CD4-positive, alpha-beta memory T cell (primary cell): ENCODE results near the gene IFT172. TPM values are rescaled to one million over a fixed set of nuclear protein-coding genes. Genes with fewer than 3 reads are reported as not detected.
A peak's percentile ranks its signal among the peaks of the same experiment; 100 is the strongest.

Experiments used
- CTCF ChIA-PET: fragments of 350-600 bp; sonication (Branson Sonifier 250); formaldehyde crosslinking; loops from one replicate; lab custom pipeline; 2021; ENCODE audit warnings: inconsistent platforms; ENCODE audit not compliant: partially characterized antibody; lab: Charles Lee
- POLR2A ChIA-PET: fragments of 350-600 bp; sonication (Branson Sonifier 250); formaldehyde crosslinking; loops from one replicate; lab custom pipeline; 2021; ENCODE audit not compliant: partially characterized antibody; lab: Charles Lee
- DNase-seq, 5 donors: peaks; one replicate each; pipeline versions ENCODE4 v3.0.0 to v3.0.0-alpha.2; 2020 to 2022; ENCODE audit warnings: mixed read lengths in 1 of 5
- H3K27ac ChIP-seq: one replicate; pipeline ENCODE4 v1.7.0; 2013; ENCODE audit warnings: low read depth, low read length
- H3K27me3 ChIP-seq: 2 replicates; pipeline ENCODE4 v1.7.0; 2013; ENCODE audit warnings: mild to moderate bottlenecking, low read length, moderate library complexity; ENCODE audit not compliant: insufficient read depth
- H3K36me3 ChIP-seq: 2 replicates; pipeline ENCODE4 v1.7.0; 2013; ENCODE audit warnings: mild to moderate bottlenecking, low read length, moderate library complexity; ENCODE audit not compliant: insufficient read depth
- H3K4me1 ChIP-seq: 2 replicates; pipeline ENCODE4 v1.7.0; 2013; ENCODE audit warnings: mild to moderate bottlenecking, low read length, moderate library complexity; ENCODE audit not compliant: insufficient read depth
- H3K4me3 ChIP-seq, 2 donors: one replicate each; pipeline ENCODE4 v1.7.0; 2013; ENCODE audit warnings: low read length in 2 of 2, mild to moderate bottlenecking in 1 of 2
- H3K9me3 ChIP-seq, 2 donors: one replicate each; pipeline ENCODE4 v1.7.0; 2013; ENCODE audit warnings: low read length in 2 of 2, control low read depth in 1 of 2; ENCODE audit not compliant: control insufficient read depth in 1 of 2
- H3K27ac Mint-ChIP-seq, 7 donors: one replicate each; pipeline ENCODE4 v1.8.0; 2020 to 2021; ENCODE audit warnings: mixed read lengths in 7 of 7, mild to moderate bottlenecking in 6 of 7, inconsistent platforms in 3 of 7, moderate library complexity in 3 of 7
- H3K27me3 Mint-ChIP-seq, 2 donors: one replicate each; pipeline ENCODE4 v1.8.0; 2020 to 2021; ENCODE audit warnings: mixed read lengths in 2 of 2
- H3K36me3 Mint-ChIP-seq, 2 donors: one replicate each; pipeline ENCODE4 v1.8.0; 2020 to 2021; ENCODE audit warnings: mixed read lengths in 2 of 2, inconsistent platforms in 1 of 2, mild to moderate bottlenecking in 1 of 2
- H3K4me1 Mint-ChIP-seq, 4 donors: one replicate each; pipeline ENCODE4 v1.8.0; 2020 to 2021; ENCODE audit warnings: mixed read lengths in 4 of 4, mild to moderate bottlenecking in 1 of 4
- H3K4me3 Mint-ChIP-seq, 8 donors: one replicate each; pipeline ENCODE4 v1.8.0; 2020 to 2021; ENCODE audit warnings: mixed read lengths in 8 of 8, mild to moderate bottlenecking in 7 of 8, moderate library complexity in 6 of 8, inconsistent platforms in 3 of 8
- H3K9me3 Mint-ChIP-seq, 8 donors: one replicate each; pipeline ENCODE4 v1.8.0; 2020 to 2021; ENCODE audit warnings: mixed read lengths in 8 of 8, mild to moderate bottlenecking in 5 of 8, inconsistent platforms in 3 of 8, moderate library complexity in 1 of 8
- intact Hi-C: fragments of 100-400 bp; cut with micrococcal nuclease; formaldehyde crosslinking; loops from one replicate; pipeline ENCODE4 v1.15.1; 2023
- polyA plus RNA-seq, 2 donors: library from polyadenylated mRNA; unstranded; fragments of 300-500 nt; fragmentation: Illumina TruSeq; gene quantifications; one replicate each; pipeline ENCODE4 v1.2.3, GENCODE V29; 2021
- total RNA-seq, 2 experiments: library from RNA; stranded (reverse); gene quantifications; one replicate each; pipeline ENCODE4 v1.2.3, GENCODE V29; 2021

Gene IFT172
- total and polyA plus RNA-seq, 4 experiments from 2014 or later: 2.1 to 24.4 (median 14.4) TPM

GRCh38 chr2:27409321-27410073 lies 80.0 kb downstream of the IFT172 start, which contains the start of gene PPM1G:
PPM1G (minus strand) TSS chr2:27409591; CDS start chr2:27409422, 169 bp downstream.
- Mint-ChIP-seq H3K27ac (peak within 1 kb of the TSS; percentile 91 to 99 (median 96)), H3K27me3 (peaks cover 1 to 2% of the 10 kb centered on the region in 2 donors)
- intact Hi-C loops: loop anchor here (1.0 to 10.0 kb wide), 6 partner anchors 19 to 195 kb away; partner anchors contain the start of genes ATRAID, CAD, EIF2B4 and GTF3C2

DNA sequence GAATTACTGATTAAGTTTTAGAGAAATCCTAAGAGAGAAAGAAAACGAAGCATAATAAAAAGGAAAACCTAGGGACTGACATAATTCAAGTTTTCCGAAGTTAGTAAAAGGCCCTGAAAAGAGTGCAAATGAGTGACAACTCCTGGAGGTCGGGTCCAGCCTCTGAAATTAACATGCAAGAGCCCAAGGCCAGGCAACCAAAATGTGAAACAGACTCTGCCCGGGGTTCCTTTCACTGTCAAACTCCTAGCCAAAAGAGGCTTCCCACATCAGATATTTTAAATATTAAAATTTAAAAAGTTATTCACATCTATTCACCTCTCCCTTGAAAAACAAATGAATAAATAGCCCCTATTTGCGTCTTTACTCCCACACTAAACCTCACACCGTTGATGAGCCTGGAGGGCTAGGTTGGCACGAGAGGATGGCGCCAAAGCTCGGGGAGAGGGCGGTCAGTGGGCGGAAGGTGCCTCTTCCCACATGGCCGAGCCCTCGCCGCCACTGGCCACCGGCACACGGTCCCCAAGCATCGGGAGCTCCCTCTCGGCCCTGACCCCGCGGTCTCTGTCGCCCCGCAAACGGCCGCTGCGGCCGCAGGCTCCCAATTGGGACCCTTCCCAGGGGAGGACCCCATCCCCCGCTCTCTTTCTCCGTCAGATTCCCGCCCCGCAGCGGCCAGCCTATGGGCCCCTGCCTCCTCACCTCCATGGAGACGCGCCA lies 80.8 kb downstream of the IFT172 start:
- Histone ChIP-seq H3K27ac (peak overlapping the region; percentile 85), H3K9me3 (no peaks in the 10 kb centered on the region), H3K4me3 (peak overlapping the region; percentile 61 to 92), H3K36me3 (no peaks in the 10 kb centered on the region), H3K27me3 (no peaks in the 10 kb centered on the region), H3K4me1 (peaks cover 36% of the 10 kb centered on the region)
- peaks cover 26 to 49% (median 38%) of the 10 kb centered on the region in 4 donors for H3K4me1 Mint-ChIP-seq
- intact Hi-C loops: loop anchor here (1.0 to 10.0 kb wide), 6 partner anchors 20 to 194 kb away; partner anchors contain the start of genes ATRAID, CAD, EIF2B4 and GTF3C2
- ChIA-PET POLR2A (interaction anchor here (1.0 to 5.0 kb wide), 16 partner anchors 8 to 337 kb away, joined by 3 to 82 read pairs (median 8); partner anchors contain the start of genes CCDC121, EIF2B4, GPN1 and GTF3C2), CTCF (interaction anchor here (1.8 to 2.0 kb wide), 2 partner anchors 21 to 39 kb away, joined by 10 to 11 read pairs; partner anchors contain the start of genes EIF2B4 and SNX17)
- peaks cover 4 to 10% of the 10 kb centered on the region in 2 donors for H3K36me3 Mint-ChIP-seq
- H3K27ac Mint-ChIP-seq: peak overlapping the region; percentile 77 to 94 (median 90)
- H3K27me3 Mint-ChIP-seq: peaks cover 1 to 2% of the 10 kb centered on the region in 2 donors
- no peaks in the 10 kb centered on the region for H3K9me3 Mint-ChIP-seq
- DNase-seq: peak in 1 of 5 donors; percentile 7
- H3K4me3 Mint-ChIP-seq: peak overlapping the region; percentile 81 to 91 (median 87)

More at GRCh38 chr2:27409321-27410073, 80.0 kb downstream of the IFT172 start, which contains the start of gene PPM1G:
- ChIA-PET CTCF (interaction anchor here (1.2 to 2.0 kb wide), 4 partner anchors 18 to 39 kb away, joined by 4 to 11 read pairs (median 8); partner anchors contain the start of genes EIF2B4 and SNX17), POLR2A (interaction anchor here (0.8 to 5.0 kb wide), 19 partner anchors 9 to 338 kb away, joined by 3 to 82 read pairs (median 7); partner anchors contain the start of genes CCDC121, EIF2B4, GPN1 and GTF3C2)
- H3K27me3 ChIP-seq: no peaks in the 10 kb centered on the region
- peak within 1 kb of the TSS; percentile 61 to 92 for H3K4me3 ChIP-seq
- Mint-ChIP-seq H3K4me1 (peaks cover 25 to 47% (median 34%) of the 10 kb centered on the region in 4 donors), H3K36me3 (peaks cover 4 to 10% of the 10 kb centered on the region in 2 donors), H3K9me3 (no peaks in the 10 kb centered on the region), H3K4me3 (peak within 1 kb of the TSS; percentile 87 to 94 (median 90))
- peaks cover 36% of the 10 kb centered on the region for H3K4me1 ChIP-seq
- H3K36me3 ChIP-seq: no peaks in the 10 kb centered on the region
- peak; percentile 94 to 95 (median 94) for DNase-seq
- peak within 1 kb of the TSS; percentile 85 for H3K27ac ChIP-seq
- no peaks in the 10 kb centered on the region for H3K9me3 ChIP-seq

DNA sequence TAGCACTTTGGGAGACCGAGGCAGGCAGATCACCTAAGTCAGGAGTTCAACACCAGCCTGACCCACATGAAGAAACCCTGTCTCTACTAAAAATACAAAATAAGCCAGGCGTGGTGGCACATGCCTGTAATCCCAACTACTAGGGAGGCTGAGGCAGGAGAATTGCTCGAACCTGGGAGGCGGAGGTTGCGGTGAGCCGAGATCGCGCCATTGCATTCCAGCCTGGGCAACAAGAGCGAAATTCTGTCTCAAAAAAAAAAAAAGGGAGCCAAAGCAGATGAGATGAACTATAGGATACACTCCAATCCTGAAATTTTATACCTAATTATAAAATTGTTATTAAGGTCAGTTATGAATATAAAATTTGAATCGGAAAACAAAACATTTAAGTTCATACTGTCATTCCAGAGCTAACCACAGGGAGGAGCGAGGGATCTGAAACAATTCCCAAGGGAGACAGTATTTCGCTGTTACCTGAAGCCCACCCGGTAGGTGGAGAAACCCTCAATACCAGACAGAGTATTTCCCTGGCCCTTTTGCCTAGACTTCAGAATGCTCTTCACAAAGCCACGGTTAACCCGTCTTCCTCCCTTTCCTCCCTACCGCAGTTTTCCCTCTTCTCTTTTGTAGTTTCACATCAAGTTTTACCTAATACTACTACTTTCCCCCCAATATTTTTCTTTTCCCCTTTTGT lies 81.6 kb downstream of the IFT172 start:
- no peaks in the 10 kb centered on the region for H3K9me3 Mint-ChIP-seq
- H3K4me1 Mint-ChIP-seq: peaks cover 31 to 53% (median 40%) of the 10 kb centered on the region in 4 donors
- intact Hi-C loops: loop anchor here (10.0 kb wide), 1 partner anchor 193 kb away; the partner anchor contains the start of genes ATRAID, CAD and SLC5A6
- H3K27me3 Mint-ChIP-seq: peaks cover 1 to 2% of the 10 kb centered on the region in 2 donors
- H3K36me3 Mint-ChIP-seq: peaks cover 4 to 13% of the 10 kb centered on the region in 2 donors
- no peak for DNase-seq
- Histone ChIP-seq H3K9me3 (no peaks in the 10 kb centered on the region), H3K27me3 (no peaks in the 10 kb centered on the region), H3K27ac (peak overlapping the region; percentile 85), H3K36me3 (no peaks in the 10 kb centered on the region), H3K4me1 (peaks cover 43% of the 10 kb centered on the region), H3K4me3 (peak overlapping the region; percentile 37 to 92)
- ChIA-PET CTCF (interaction anchor here (0.8 kb wide), 1 partner anchor 20 kb away, joined by 3 read pairs; no protein-coding TSS in a partner anchor), POLR2A (interaction anchor here (5.0 kb wide), 1 partner anchor 20 kb away, joined by 82 read pairs; the partner anchor contains the start of gene NRBP1)
- H3K27ac Mint-ChIP-seq: peak overlapping the region; percentile 77 to 94 (median 89)
- peak overlapping the region; percentile 81 to 91 (median 87) for H3K4me3 Mint-ChIP-seq

DNA sequence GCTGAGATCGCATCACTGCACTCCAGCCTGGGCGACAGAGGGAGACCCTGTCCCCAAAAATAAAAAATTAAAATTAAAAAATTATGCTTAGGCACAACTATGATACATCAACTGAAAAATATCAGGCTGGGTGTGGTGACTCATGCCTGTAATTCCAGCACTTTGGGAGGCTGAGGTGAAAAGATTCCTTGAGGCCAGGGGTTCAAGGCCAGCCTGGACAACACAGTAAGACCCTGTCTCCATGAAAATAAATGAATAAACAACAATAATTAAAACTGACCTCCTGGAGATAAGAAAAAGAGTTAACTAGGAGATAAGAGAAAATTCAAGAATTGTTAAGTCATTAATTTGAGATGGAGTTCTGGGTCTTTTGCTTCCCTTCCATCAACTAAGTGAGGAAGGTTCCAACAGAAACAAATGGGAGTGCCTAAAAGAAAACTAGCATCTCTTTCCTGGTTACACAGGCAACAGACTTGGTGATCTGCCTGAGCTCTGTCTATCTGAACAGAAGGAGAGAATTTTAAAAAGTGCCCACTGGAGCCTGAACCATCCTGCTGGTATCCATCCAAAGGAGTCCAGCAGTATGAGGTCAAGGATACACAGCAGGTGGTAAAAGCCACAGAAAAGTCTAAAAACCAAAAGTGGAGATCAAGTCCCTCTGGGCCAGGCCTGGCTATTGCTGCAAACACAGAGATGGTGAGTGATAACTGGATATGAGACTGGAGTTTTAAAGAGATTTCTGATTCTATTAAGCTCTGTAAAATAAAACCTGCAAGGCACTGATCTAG lies 89.0 kb downstream of the IFT172 start:
- Histone ChIP-seq H3K9me3 (no peaks in the 10 kb centered on the region), H3K4me3 (no peak overlapping the region), H3K27ac (no peak overlapping the region), H3K4me1 (peaks cover 36% of the 10 kb centered on the region), H3K36me3 (no peaks in the 10 kb centered on the region), H3K27me3 (no peaks in the 10 kb centered on the region)
- H3K4me3 Mint-ChIP-seq: no peak overlapping the region
- DNase-seq: no peak
- ChIA-PET POLR2A (interaction anchor here (0.9 to 1.5 kb wide), 2 partner anchors 9 to 28 kb away, joined by 3 to 7 read pairs; partner anchors contain the start of genes NRBP1 and PPM1G), CTCF (no interaction called here)
- no peaks in the 10 kb centered on the region for H3K9me3 Mint-ChIP-seq
- H3K27ac Mint-ChIP-seq: peak overlapping the region in 4 of 7 donors; percentile 21 to 72 (median 66)
- H3K27me3 Mint-ChIP-seq: no peaks in the 10 kb centered on the region
- peaks cover 23 to 49% (median 33%) of the 10 kb centered on the region in 4 donors for H3K4me1 Mint-ChIP-seq
- intact Hi-C loops: loop anchor here (10.0 kb wide), 1 partner anchor 186 kb away; the partner anchor contains the start of genes ATRAID, CAD and SLC5A6
- peaks cover 7 to 18% of the 10 kb centered on the region in 2 donors for H3K36me3 Mint-ChIP-seq

GRCh38 chr2:27398962-27399361 lies 90.6 kb downstream of the IFT172 start:
- H3K9me3 Mint-ChIP-seq: no peaks in the 10 kb centered on the region
- no peaks in the 10 kb centered on the region for H3K27me3 Mint-ChIP-seq
- H3K9me3 ChIP-seq: no peaks in the 10 kb centered on the region
- ChIA-PET POLR2A (interaction anchor here (1.2 kb wide), 1 partner anchor 10 kb away, joined by 5 read pairs; the partner anchor contains the start of gene PPM1G), CTCF (no interaction called here)
- H3K36me3 Mint-ChIP-seq: peaks cover 7 to 18% of the 10 kb centered on the region in 2 donors
- no peak overlapping the region for H3K4me3 ChIP-seq
- peak overlapping the region in 6 of 7 donors; percentile 5 to 62 (median 34) for H3K27ac Mint-ChIP-seq
- H3K4me1 Mint-ChIP-seq: peaks cover 23 to 44% (median 31%) of the 10 kb centered on the region in 4 donors
- H3K27me3 ChIP-seq: no peaks in the 10 kb centered on the region
- no peak overlapping the region for H3K27ac ChIP-seq
- H3K4me1 ChIP-seq: peaks cover 36% of the 10 kb centered on the region
- intact Hi-C loops: no loop called here
- no peak for DNase-seq
- no peaks in the 10 kb centered on the region for H3K36me3 ChIP-seq
- H3K4me3 Mint-ChIP-seq: no peak overlapping the region
